ENCODE data around the gene CIAO1. TPM values are rescaled to one million over a fixed set of nuclear protein-coding genes. Genes with fewer than 3 reads are reported as not detected.
A peak's percentile ranks its signal among the peaks of the same experiment; 100 is the strongest.

The CIAO1 gene
- total and polyA plus RNA-seq, 3 donors from 2014 or later: 56.8 to 164 (median 154) TPM

GRCh38 chr2:96239745-96240264 lies 26.2 kb upstream of the CIAO1 start:
- Histone ChIP-seq H3K36me3 (ENCODE audit: low read depth, missing control alignments) (no peaks in the 10 kb centered on the region), H3K27ac (no peak overlapping the region), H3K4me3 (no peak overlapping the region), H3K27me3 (no peaks in the 10 kb centered on the region), H3K4me1 (no peaks in the 10 kb centered on the region), H3K9me3 (no peaks in the 10 kb centered on the region)
- DNase-seq: no peak
- no peak for TF ChIP-seq POLR2A (IDR thresholded peaks at IDR 0.05)
- TF ChIP-seq CTCF (IDR thresholded peaks at IDR 0.05): no peak
- 83 to 88% methylated on average over 5 to 9 of the region's 9 CpGs for WGBS, 2 donors
- intact Hi-C loops (cut with DNase I; ENCODE audit: low total_unique reads): no loop called here

DNA sequence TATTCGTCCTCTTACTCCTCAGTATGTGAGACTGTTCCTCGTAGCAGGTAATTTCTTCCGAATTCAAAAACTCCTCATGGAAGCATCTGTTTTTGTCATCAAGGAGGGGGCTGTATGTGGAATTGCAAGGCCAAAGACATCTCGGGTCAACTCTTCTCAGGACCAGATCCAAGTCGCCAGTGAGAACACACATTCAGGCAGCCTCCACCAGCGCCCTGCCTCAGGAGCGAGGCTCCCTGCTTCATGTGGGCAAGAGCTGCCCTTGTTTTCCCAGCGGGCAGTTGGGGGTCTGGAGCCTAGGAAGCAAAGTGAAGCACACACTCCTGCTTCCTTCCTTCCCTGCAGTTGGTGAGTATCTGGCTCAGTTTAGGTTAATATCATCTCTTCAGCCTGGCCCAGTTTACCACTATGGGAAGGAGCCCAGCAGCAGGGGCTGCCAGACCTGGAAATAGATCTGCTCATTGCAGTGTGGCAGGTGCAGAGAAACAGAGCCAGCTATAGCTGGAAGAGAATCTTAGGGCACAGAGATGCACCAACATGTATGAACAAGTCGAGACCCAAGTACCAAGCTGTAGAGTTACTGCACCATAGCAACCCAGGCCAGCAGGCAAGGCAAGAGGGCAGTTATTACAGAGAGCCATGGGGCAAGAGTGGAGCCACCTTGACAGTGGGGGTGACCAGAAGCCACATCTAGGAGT lies 25.5 kb upstream of the CIAO1 start:
- TF ChIP-seq CTCF (IDR thresholded peaks at IDR 0.05): no peak
- TF ChIP-seq POLR2A (IDR thresholded peaks at IDR 0.05): no peak
- Histone ChIP-seq H3K4me1 (no peaks in the 10 kb centered on the region), H3K9me3 (no peaks in the 10 kb centered on the region), H3K4me3 (no peak overlapping the region), H3K27me3 (no peaks in the 10 kb centered on the region), H3K36me3 (ENCODE audit: low read depth, missing control alignments) (no peaks in the 10 kb centered on the region), H3K27ac (no peak overlapping the region)
- no peak for DNase-seq
- intact Hi-C loops (cut with DNase I; ENCODE audit: low total_unique reads): no loop called here
- WGBS, 2 donors: 88 to 95% methylated on average over 6 to 9 of the region's 9 CpGs

- Histone ChIP-seq H3K4me3 (no peak overlapping the region), H3K27me3 (no peaks in the 10 kb centered on the region), H3K4me1 (no peaks in the 10 kb centered on the region), H3K9me3 (no peaks in the 10 kb centered on the region), H3K27ac (no peak overlapping the region), H3K36me3 (ENCODE audit: low read depth, missing control alignments) (no peaks in the 10 kb centered on the region)
- no peak for DNase-seq
- TF ChIP-seq CTCF (IDR thresholded peaks at IDR 0.05) (no peak), POLR2A (IDR thresholded peaks at IDR 0.05) (no peak)
- intact Hi-C loops (cut with DNase I; ENCODE audit: low total_unique reads): no loop called here
- 91% methylated on average over 2 of the region's 2 CpGs; no CpG with 5 or more reads in 1 of the 2 donors for WGBS, 2 donors
These were observed 24.8 kb upstream of the CIAO1 start for GRCh38 chr2:96241227-96241626.

- DNase-seq: no peak
- H3K27me3 ChIP-seq: no peaks in the 10 kb centered on the region
- WGBS, 2 donors: 86 to 88% methylated on average over 5 of the region's 5 CpGs
- peak overlapping the region in 1 of 2 donors; percentile 32 for H3K27ac ChIP-seq
- H3K9me3 ChIP-seq: no peaks in the 10 kb centered on the region
- TF ChIP-seq POLR2A (IDR thresholded peaks at IDR 0.05) (no peak), CTCF (IDR thresholded peaks at IDR 0.05) (no peak)
- no peak overlapping the region for H3K4me3 ChIP-seq
- no peaks in the 10 kb centered on the region for H3K4me1 ChIP-seq
- no peaks in the 10 kb centered on the region for H3K36me3 ChIP-seq (ENCODE audit: low read depth, missing control alignments)
- intact Hi-C loops (cut with DNase I; ENCODE audit: low total_unique reads): no loop called here
These were observed 24.0 kb upstream of the CIAO1 start for GRCh38 chr2:96241900-96242611.

All from testis (tissue), 3 donors.